HG03159 (cell line): ENCODE results near the gene DNAI2.
A peak's percentile ranks its signal among the peaks of the same experiment; 100 is the strongest.
"Not testable (repeated sequence)": the region's sequence is repeated elsewhere in the genome, so short reads cannot be mapped to it uniquely, and the experiment has no call there.

Experiments
- ATAC-seq: cut with Tn5 transposase; IDR thresholded peaks from one replicate; pipeline ENCODE4 v1.9.1; 2021; ENCODE audit warnings: mild to moderate bottlenecking, moderate library complexity; ENCODE audit not compliant: unreplicated experiment

The DNAI2 gene

GRCh38 chr17:74272731-74273201, 1.3 kb upstream of the DNAI2 start:
- no peak for ATAC-seq

- no peak for ATAC-seq
These were observed 791 bp downstream of the DNAI2 start for GRCh38 chr17:74274709-74275340.

GRCh38 chr17:74276051-74276476, 2.0 kb downstream of the DNAI2 start:
- ATAC-seq = no peak

GRCh38 chr17:74276541-74277009, 2.5 kb downstream of the DNAI2 start:
- ATAC-seq = no peak

GRCh38 chr17:74277935-74278334, 3.9 kb downstream of the DNAI2 start:
- no peak for ATAC-seq

- ATAC-seq = not testable (repeated sequence)
These were observed 5.6 kb downstream of the DNAI2 start for GRCh38 chr17:74279617-74280016.

GRCh38 chr17:74280093-74280513, 6.1 kb downstream of the DNAI2 start:
- ATAC-seq = peak; percentile 74

- no peak for ATAC-seq
These were observed 7.8 kb downstream of the DNAI2 start for GRCh38 chr17:74281799-74282198.

GRCh38 chr17:74282274-74282586, 8.2 kb downstream of the DNAI2 start:
- not testable (repeated sequence) for ATAC-seq

GRCh38 chr17:74282587-74283370, 8.7 kb downstream of the DNAI2 start:
- no peak for ATAC-seq

- ATAC-seq = no peak
These were observed 9.3 kb downstream of the DNAI2 start for GRCh38 chr17:74283371-74283673.

GRCh38 chr17:74287031-74287602, 13.1 kb downstream of the DNAI2 start:
- no peak for ATAC-seq

- ATAC-seq = no peak
These were observed 14.8 kb downstream of the DNAI2 start for GRCh38 chr17:74288785-74289184.

- ATAC-seq = no peak
These were observed 15.7 kb downstream of the DNAI2 start for GRCh38 chr17:74289688-74290087.

GRCh38 chr17:74290340-74290739, 16.3 kb downstream of the DNAI2 start:
- ATAC-seq = no peak

- no peak for ATAC-seq
These were observed 18.5 kb downstream of the DNAI2 start for GRCh38 chr17:74292495-74292894.

GRCh38 chr17:74295625-74296547, 21.9 kb downstream of the DNAI2 start:
- no peak for ATAC-seq

- ATAC-seq = no peak
These were observed 22.5 kb downstream of the DNAI2 start for GRCh38 chr17:74296548-74296936.

- ATAC-seq = no peak
These were observed 23.9 kb downstream of the DNAI2 start for GRCh38 chr17:74297941-74298340.

GRCh38 chr17:74298778-74299177, 24.7 kb downstream of the DNAI2 start:
- ATAC-seq = no peak
